Kidney (tissue), 14 donors: Measurements from ENCODE around the gene ZNF322. TPM values are rescaled to one million over a fixed set of nuclear protein-coding genes. Genes with fewer than 3 reads are reported as not detected.

Experiments
- DNase-seq, 5 donors: peaks; one replicate each; pipeline ENCODE4 v3.0.0-alpha.2; 2013 to 2020
- FAIRE-seq: peaks from 2 replicates; lab custom pipeline; 2012; peaks lifted over from hg19 to GRCh38; lab: Jason Lieb, UNC
- H3K27ac ChIP-seq, 2 donors: one replicate each; pipeline ENCODE4 v1.7.0; 2013; ENCODE audit warnings: low read depth in 2 of 2, low read length in 2 of 2, inconsistent platforms in 1 of 2
- H3K27me3 ChIP-seq: one replicate; pipeline ENCODE4 v1.7.1; 2013; ENCODE audit warnings: low read length, inconsistent platforms; ENCODE audit not compliant: control insufficient read depth, insufficient read depth
- H3K36me3 ChIP-seq, 3 donors: one replicate each; pipeline versions ENCODE4 v1.7.0 to v1.7.1; 2013; ENCODE audit warnings: low read length in 3 of 3, control low read depth in 1 of 3, inconsistent platforms in 1 of 3; ENCODE audit not compliant: insufficient read depth in 3 of 3, control insufficient read depth in 2 of 3
- H3K4me1 ChIP-seq, 3 donors: one replicate each; pipeline versions ENCODE4 v1.7.0 to v1.7.1; 2013; ENCODE audit warnings: low read length in 3 of 3, inconsistent platforms in 1 of 3, low read depth in 1 of 3; ENCODE audit not compliant: control insufficient read depth in 2 of 3, insufficient read depth in 2 of 3
- H3K4me3 ChIP-seq, 3 donors: one replicate each; pipeline versions ENCODE4 v1.7.0 to v1.8.1; 2013; ENCODE audit warnings: low read length in 3 of 3, control low read depth in 1 of 3, inconsistent platforms in 1 of 3
- H3K9ac ChIP-seq, 3 donors: one replicate each; pipeline versions ENCODE4 v1.7.0 to v1.7.1; 2013; ENCODE audit warnings: low read length in 3 of 3, control low read depth in 1 of 3, inconsistent platforms in 1 of 3
- H3K9me3 ChIP-seq, 3 donors: one replicate each; pipeline versions ENCODE4 v1.7.0 to v1.7.1; 2013; ENCODE audit warnings: low read length in 3 of 3, control low read depth in 1 of 3, inconsistent platforms in 1 of 3; ENCODE audit not compliant: control insufficient read depth in 2 of 3, insufficient read depth in 1 of 3
- CTCF ChIP-seq: IDR thresholded peaks from 3 replicates; pipeline ENCODE4 v1.5.1; 2012; ENCODE audit warnings: mild to moderate bottlenecking, moderate library complexity, borderline replicate concordance; ENCODE audit not compliant: insufficient read depth; ENCODE audit errors: extremely low read depth
- intact Hi-C: fragments of 100-400 bp; cut with DNase I; formaldehyde crosslinking; loops from one replicate; pipeline ENCODE4 v1.11.1; 2022
- polyA plus RNA-seq: library from polyadenylated mRNA; stranded (reverse); fragments of 350-450 nt; fragmentation: Illumina TruSeq; extraction: RNeasy Lipid Tissue Mini Kit (QIAGEN cat#74804); gene quantifications from one replicate; pipeline ENCODE4 v1.2.3, GENCODE V29; 2014; ENCODE audit warnings: low read depth, low replicate concordance; ENCODE audit not compliant: insufficient read depth
- total RNA-seq: library from RNA; stranded (reverse); fragmentation: NEBNext Ultra II Directional; extraction: Animal tissue kit (Norgen Biotek cat#: 25700); gene quantifications from one replicate; pipeline ENCODE4 v1.2.1, GENCODE V29; 2021
- donor health status: control.
- donor health status: control.
- donor health status: control.
- donor health status: control.
- donor health status: control.
- donor health status: DM: yes; HTN: yes; CAD: no.
- donor health status: Normal renal cell carcinoma (clear cell type).

ZNF322 gene
- total and polyA plus RNA-seq, 2 donors from 2014 or later, result 7.9 to 27.3 TPM

DNA sequence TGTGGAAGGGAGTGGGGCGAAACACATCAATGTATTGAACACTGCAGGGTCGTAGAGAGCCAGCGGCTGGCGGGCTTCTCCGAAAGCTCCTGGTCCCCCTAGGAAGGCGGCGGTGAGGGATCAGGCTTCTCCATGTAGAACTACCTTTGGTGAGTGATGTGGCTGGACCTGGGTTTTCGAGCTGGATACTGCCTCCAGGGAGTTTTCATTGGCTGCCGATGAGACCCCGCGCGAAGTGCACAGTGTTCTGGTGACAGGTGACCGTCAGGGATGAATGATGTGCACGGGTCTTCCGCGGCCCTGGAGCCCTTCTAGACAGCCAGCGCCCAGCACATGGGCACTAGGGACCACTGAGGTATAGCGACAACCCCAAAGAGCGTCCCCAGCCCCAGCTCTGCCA, 46.3 kb downstream of the ZNF322 start:
- Histone ChIP-seq H3K9me3 (peaks cover 0 to 2% (median 0%) of the 10 kb centered on the region in 3 donors), H3K9ac (no peak overlapping the region), H3K4me3 (no peak overlapping the region), H3K4me1 (peaks cover 0 to 6% (median 0%) of the 10 kb centered on the region in 3 donors), H3K27me3 (peaks cover 8% of the 10 kb centered on the region), H3K36me3 (no peaks in the 10 kb centered on the region), H3K27ac (no peak overlapping the region)
- no peak for DNase-seq
- no peak for FAIRE-seq
- intact Hi-C loops, result loop anchor here (10.0 kb wide), 1 partner anchor 472 kb away; no protein-coding TSS in a partner anchor
- TF ChIP-seq CTCF, result no peak

- intact Hi-C loops, result loop anchor here (10.0 kb wide), 1 partner anchor 473 kb away; no protein-coding TSS in a partner anchor
- FAIRE-seq, result no peak
- no peak overlapping the region for H3K4me3 ChIP-seq
These were observed 47.9 kb downstream of the ZNF322 start for GRCh38 chr6:26611599-26611998.

GRCh38 chr6:26609463-26609862, 50.1 kb downstream of the ZNF322 start:
- FAIRE-seq (no peak), DNase-seq (no peak)
- Histone ChIP-seq H3K36me3 (no peaks in the 10 kb centered on the region), H3K4me1 (peaks cover 0 to 6% (median 0%) of the 10 kb centered on the region in 3 donors), H3K9ac (no peak overlapping the region), H3K27ac (no peak overlapping the region), H3K4me3 (no peak overlapping the region), H3K27me3 (peaks cover 3% of the 10 kb centered on the region), H3K9me3 (no peaks in the 10 kb centered on the region)
- intact Hi-C loops, result no loop called here
- no peak for TF ChIP-seq CTCF

More at GRCh38 chr6:26611599-26611998, 47.9 kb downstream of the ZNF322 start:
- H3K4me1 ChIP-seq, result peaks cover 0 to 6% (median 0%) of the 10 kb centered on the region in 3 donors
- no peaks in the 10 kb centered on the region for H3K36me3 ChIP-seq
- peaks cover 8% of the 10 kb centered on the region for H3K27me3 ChIP-seq
- DNase-seq, result no peak
- no peak overlapping the region for H3K9ac ChIP-seq
- TF ChIP-seq CTCF, result no peak
- peaks cover 0 to under 1% (median 0%) of the 10 kb centered on the region in 3 donors for H3K9me3 ChIP-seq
- no peak overlapping the region for H3K27ac ChIP-seq
